ENCODE data around the gene PTPRN2. TPM values are rescaled to one million over a fixed set of nuclear protein-coding genes. Genes with fewer than 3 reads are reported as not detected.
A peak's percentile ranks its signal among the peaks of the same experiment; 100 is the strongest.
"Not testable (repeated sequence)": the region's sequence is repeated elsewhere in the genome, so short reads cannot be mapped to it uniquely, and the experiment has no call there.

PTPRN2 gene
- polyA plus RNA-seq, 1 donor: 5.7 TPM

- no peak for DNase-seq
Observed at GRCh38 chr7:157850481-157851444, 736.9 kb downstream of the PTPRN2 start.

- no peak for DNase-seq
Observed at GRCh38 chr7:157849726-157850125, 737.9 kb downstream of the PTPRN2 start.

- DNase-seq: no peak
Observed at GRCh38 chr7:157849341-157849596, 738.4 kb downstream of the PTPRN2 start.

- DNase-seq: no peak
Observed at GRCh38 chr7:157848508-157849340, 738.9 kb downstream of the PTPRN2 start.

- not testable (repeated sequence) for DNase-seq
Observed at GRCh38 chr7:157847756-157848487, 739.7 kb downstream of the PTPRN2 start.

- not testable (repeated sequence) for DNase-seq
Observed at GRCh38 chr7:157846746-157847145, 740.9 kb downstream of the PTPRN2 start.

- DNase-seq: no peak
Observed at GRCh38 chr7:157846271-157846670, 741.4 kb downstream of the PTPRN2 start.

GRCh38 chr7:157845203-157845835 is 742.3 kb downstream of the PTPRN2 start:
- DNase-seq: no peak

- DNase-seq: no peak
Observed at GRCh38 chr7:157844611-157845010, 743.0 kb downstream of the PTPRN2 start.

- no peak for DNase-seq
Observed at GRCh38 chr7:157844141-157844540, 743.5 kb downstream of the PTPRN2 start.

- DNase-seq: no peak
Observed at GRCh38 chr7:157843336-157844140, 744.1 kb downstream of the PTPRN2 start.

- peak; percentile 34 for DNase-seq
Observed at GRCh38 chr7:157841773-157842370, 745.8 kb downstream of the PTPRN2 start.

- DNase-seq: peak; percentile 32
Observed at GRCh38 chr7:157840914-157841772, 746.5 kb downstream of the PTPRN2 start.

- no peak for DNase-seq
Observed at GRCh38 chr7:157840174-157840913, 747.3 kb downstream of the PTPRN2 start.

GRCh38 chr7:157839672-157840167 is 747.9 kb downstream of the PTPRN2 start:
- DNase-seq: no peak

GRCh38 chr7:157839226-157839625 is 748.4 kb downstream of the PTPRN2 start:
- no peak for DNase-seq

GRCh38 chr7:157837561-157837960 is 750.1 kb downstream of the PTPRN2 start:
- no peak for DNase-seq

GRCh38 chr7:157837047-157837446 is 750.6 kb downstream of the PTPRN2 start:
- no peak for DNase-seq

Measured in left kidney (tissue), 2 donors.